ENCODE data around the gene SPATC1L. TPM values are rescaled to one million over a fixed set of nuclear protein-coding genes. Genes with fewer than 3 reads are reported as not detected.
"Not testable (repeated sequence)": the region's sequence is repeated elsewhere in the genome, so short reads cannot be mapped to it uniquely, and the experiment has no call there.

The SPATC1L gene
- total and polyA plus RNA-seq, 2 of the 8 experiments (the other 6 are each of a cell fraction or from before 2014, with no cell fraction given): 24.9 to 50.0 TPM

DNA sequence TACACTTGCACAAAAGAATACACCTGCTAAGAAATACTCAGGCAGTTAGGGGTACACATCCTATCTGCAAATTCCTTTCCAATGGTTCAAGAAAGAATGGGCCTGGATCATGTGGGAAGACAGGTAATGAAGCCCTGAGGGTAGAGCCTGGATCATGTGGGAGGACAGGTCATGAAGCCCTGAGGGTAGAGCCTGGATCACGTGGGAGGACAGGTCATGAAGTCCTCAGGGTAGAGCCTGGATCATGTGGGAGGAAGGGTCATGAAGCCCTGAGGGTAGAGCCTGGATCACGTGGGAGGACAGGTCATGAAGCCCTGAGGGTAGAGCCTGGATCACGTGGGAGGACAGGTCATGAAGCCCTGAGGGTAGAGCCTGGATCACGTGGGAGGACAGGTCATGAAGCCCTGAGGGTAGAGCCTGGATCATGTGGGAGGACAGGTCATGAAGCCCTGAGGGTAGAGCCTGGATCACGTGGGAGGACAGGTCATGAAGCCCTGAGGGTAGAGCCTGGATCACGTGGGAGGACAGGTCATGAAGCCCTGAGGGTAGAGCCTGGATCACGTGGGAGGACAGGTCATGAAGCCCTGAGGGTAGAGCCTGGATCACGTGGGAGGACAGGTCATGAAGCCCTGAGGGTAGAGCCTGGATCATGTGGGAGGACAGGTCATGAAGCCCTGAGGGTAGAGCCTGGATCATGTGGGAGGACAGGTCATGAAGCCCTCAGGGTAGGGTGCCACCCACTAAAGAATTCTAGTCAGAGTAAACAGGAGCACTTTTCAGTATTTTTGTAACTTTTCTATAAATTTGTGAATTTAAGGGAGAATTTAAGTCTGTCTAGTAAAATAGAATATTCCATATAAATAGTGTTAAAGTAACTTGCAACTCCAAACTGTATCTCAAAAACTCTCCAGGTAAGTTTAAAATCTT lies 16.9 kb upstream of the SPATC1L start:
- H3K23ac ChIP-seq (ENCODE audit: insufficient read length); H3K27me3 ChIP-seq (replicated peaks in 1 of 4; ENCODE audit: control insufficient read depth in 3 of 4, extremely low read depth in 1 of 4, insufficient read depth in 3 of 4, low read length in 3 of 4); POLR2A ChIA-PET (ENCODE audit: partially characterized antibody); H3K9ac ChIP-seq (replicated peaks in 1 of 4; ENCODE audit: extremely low read depth in 1 of 4, low read depth in 3 of 4, low read length in 3 of 4); H3K14ac ChIP-seq (ENCODE audit: insufficient read length); H3K18ac ChIP-seq (ENCODE audit: extremely low read depth, low read length); H4K8ac ChIP-seq (ENCODE audit: extremely low read depth, insufficient read depth, low read length); H4K5ac ChIP-seq (ENCODE audit: insufficient read length, low read depth, low read length); H3K23me2 ChIP-seq (ENCODE audit: low read depth, low read length); H2BK12ac ChIP-seq (ENCODE audit: low read depth, low read length); H2BK5ac ChIP-seq (ENCODE audit: low read depth, low read length); H2AK5ac ChIP-seq (ENCODE audit: low read depth, low read length); H3K4me1 ChIP-seq (replicated peaks in 1 of 4; ENCODE audit: control insufficient read depth in 3 of 4, insufficient read depth in 4 of 4, low read length in 3 of 4); H2BK120ac ChIP-seq (replicated peaks; ENCODE audit: low read depth, low read length); H3K4ac ChIP-seq (replicated peaks; ENCODE audit: insufficient read length, low read depth, low read length); H4K91ac ChIP-seq (replicated peaks; ENCODE audit: insufficient read length, low read length); H3K4me3 ChIP-seq (ENCODE audit: extremely low read depth in 1 of 4, insufficient read depth in 2 of 4, low read depth in 3 of 4, low read length in 4 of 4); H2BK20ac ChIP-seq (ENCODE audit: low read length); H3K4me2 ChIP-seq (ENCODE audit: insufficient read depth in 1 of 2, low read depth in 2 of 2, low read length in 2 of 2); H2BK15ac ChIP-seq (ENCODE audit: low read length); DNase-seq (ENCODE audit: low read depth in 1 of 2, low spot score in 2 of 2); H3K27ac ChIP-seq (ENCODE audit: low read depth, low read length); FAIRE-seq; H3K79me1 ChIP-seq (ENCODE audit: low read depth, low read length); H3K56ac ChIP-seq (replicated peaks; ENCODE audit: insufficient read length, low read depth, low read length); H2AFZ ChIP-seq (ENCODE audit: low read length); H3K9me3 ChIP-seq (ENCODE audit: insufficient read depth in 2 of 2, low read depth in 1 of 2, low read length in 1 of 2); H3K79me2 ChIP-seq (ENCODE audit: control insufficient read depth in 1 of 2, insufficient read depth in 2 of 2, low read length in 2 of 2): not testable (repeated sequence)
- peaks cover 0 to 14% of the 10 kb centered on the region in 2 experiments for H4K20me1 ChIP-seq (replicated peaks in 1 of 2; ENCODE audit: control insufficient read depth in 1 of 2, insufficient read depth in 2 of 2, low read length in 2 of 2)
- CTCF ChIA-PET (ENCODE audit: partially characterized antibody): interaction anchor here (1.0 kb wide), 1 partner anchor 22 kb away, joined by 4 read pairs; no protein-coding TSS in a partner anchor
- peaks cover 3 to 38% (median 22%) of the 10 kb centered on the region in 4 experiments; a peak in 6 of 8 replicates for H3K36me3 ChIP-seq (ENCODE audit: control insufficient read depth in 2 of 4, insufficient read depth in 4 of 4, low read length in 3 of 4)
- WGBS, 2 experiments (ENCODE audit: extremely low coverage in 1 of 2, insufficient coverage in 1 of 2, insufficient read length in 1 of 2, insufficient replicate concordance in 2 of 2, low coverage in 1 of 2, low lambda C conversion rate in 2 of 2, missing lambda C conversion rate in 1 of 2): 100% methylated on average over 2 of the region's 8 CpGs; no CpG with 5 or more reads in 1 of the 2 experiments
